SK-N-SH (cell line): ENCODE measurements around the gene KIF1A. TPM values are rescaled to one million over a fixed set of nuclear protein-coding genes. Genes with fewer than 3 reads are reported as not detected.

Source experiments
- CTCF ChIA-PET: fragments of 300-600, 350-600 bp; formaldehyde crosslinking; extraction: SDS; loops from one replicate; lab custom pipeline; 2021; lab: Yijun Ruan, JAX
- POLR2A ChIA-PET: fragments of 350-600 bp; sonication (Branson Sonifier 250); formaldehyde crosslinking; extraction: SDS; loops from one replicate; lab custom pipeline; 2020; ENCODE audit warnings: antibody characterized with exemption, inconsistent platforms; lab: Yijun Ruan, JAX
- DNase-seq: peaks from one replicate; pipeline ENCODE4 v3.0.0; 2012
- H2AFZ ChIP-seq: fragments of 200-600 bp; sonication (generic); 2 replicates; pipeline ENCODE4 v1.8.1; 2016; ENCODE audit warnings: antibody characterized with exemption, mild to moderate bottlenecking, low read depth
- H3F3A ChIP-seq: fragments of 200-600 bp; sonication (generic); replicated peaks from 2 replicates; pipeline ENCODE3; 2016; ENCODE audit warnings: antibody characterized with exemption, mild to moderate bottlenecking; ENCODE audit not compliant: insufficient read depth
- H3K27ac ChIP-seq, 2 experiments: fragments of 200-500 bp in 1 of 2; fragments of 200-600 bp in 1 of 2; sonication (Bioruptor generic) in 1 of 2; sonication (generic), shearing (Covaris generic) in 1 of 2; 2 replicates each; pipeline versions ENCODE4 v1.5.1 to v1.6.1; 2014 to 2016; ENCODE audit warnings: low read depth in 2 of 2, inconsistent platforms in 1 of 2, low read length in 1 of 2, mild to moderate bottlenecking in 1 of 2, mixed read lengths in 1 of 2
- H3K27me3 ChIP-seq: fragments of 200-600 bp; sonication (generic), shearing (Covaris generic); 2 replicates; pipeline ENCODE4 v1.6.1; 2016; ENCODE audit warnings: mixed run types; ENCODE audit not compliant: insufficient read depth
- H3K36me3 ChIP-seq, 2 experiments: fragments of 200-500 bp in 1 of 2; fragments of 200-600 bp in 1 of 2; sonication (Bioruptor generic) in 1 of 2; sonication (generic) in 1 of 2; replicated peaks in 1 of 2; 2 replicates each; pipeline versions ENCODE3 to v1.5.1; 2014 to 2016; ENCODE audit warnings: low read length in 1 of 2, mild to moderate bottlenecking in 1 of 2; ENCODE audit not compliant: insufficient read depth in 2 of 2, control insufficient read depth in 1 of 2
- H3K4me1 ChIP-seq, 2 experiments: fragments of 200-500 bp in 1 of 2; fragments of 200-600 bp in 1 of 2; sonication (Bioruptor generic) in 1 of 2; sonication (generic), shearing (Covaris generic) in 1 of 2; 2 replicates each; pipeline versions ENCODE4 v1.5.1 to v1.6.1; 2014 to 2016; ENCODE audit warnings: low read depth in 1 of 2, low read length in 1 of 2, mixed run types in 1 of 2; ENCODE audit not compliant: insufficient read depth in 2 of 2, control insufficient read depth in 1 of 2
- H3K4me2 ChIP-seq: fragments of 200-600 bp; sonication (generic), shearing (Covaris generic); 2 replicates; pipeline ENCODE4 v1.6.1; 2017; ENCODE audit warnings: mixed run types
- H3K4me3 ChIP-seq, 2 experiments: fragments of 200-500 bp in 1 of 2; fragments of 200-600 bp in 1 of 2; sonication (Bioruptor generic) in 1 of 2; sonication (generic), shearing (Covaris generic) in 1 of 2; 2 replicates each; pipeline versions ENCODE4 v1.5.1 to v1.8.1; 2014 to 2016; ENCODE audit warnings: low read depth in 2 of 2, inconsistent platforms in 1 of 2, low read length in 1 of 2, mild to moderate bottlenecking in 1 of 2, mixed read lengths in 1 of 2, moderate library complexity in 1 of 2
- H3K79me2 ChIP-seq: fragments of 200-600 bp; sonication (generic); 2 replicates; pipeline ENCODE4 v1.8.1; 2017; ENCODE audit warnings: mild to moderate bottlenecking; ENCODE audit not compliant: insufficient read depth
- H3K9ac ChIP-seq: fragments of 200-600 bp; sonication (generic); 2 replicates; pipeline ENCODE4 v1.6.1; 2017; ENCODE audit warnings: mixed run types
- H3K9me2 ChIP-seq: fragments of 200-600 bp; sonication (generic); 2 replicates; pipeline ENCODE4 v1.6.1; 2017; ENCODE audit warnings: mixed run types
- H3K9me3 ChIP-seq: fragments of 200-600 bp; sonication (generic); 2 replicates; pipeline ENCODE4 v1.6.1; 2017; ENCODE audit warnings: mixed run types, mild to moderate bottlenecking, moderate library complexity
- H4K20me1 ChIP-seq: fragments of 200-600 bp; sonication (generic); 2 replicates; pipeline ENCODE4 v1.6.1; 2017; ENCODE audit warnings: mild to moderate bottlenecking, mixed run types; ENCODE audit not compliant: insufficient read depth
- CHD2 ChIP-seq: fragments of 150-350 bp; IDR thresholded peaks from 2 replicates; pipeline ENCODE4 v1.6.1; 2018; ENCODE audit warnings: low read length; ENCODE audit not compliant: partially characterized antibody
- EP300 ChIP-seq, 2 experiments: IDR thresholded peaks; 2 replicates each; pipeline versions ENCODE4 v1.4.0 to v1.6.1; 2012; ENCODE audit warnings: borderline replicate concordance in 1 of 2, low read depth in 1 of 2, low read length in 1 of 2
- EZH2phosphoT487 ChIP-seq: fragments of 200-600 bp; sonication (generic); IDR thresholded peaks from 2 replicates; pipeline ENCODE4 v1.6.1; 2017; ENCODE audit warnings: low read depth, mixed run types, mild to moderate bottlenecking, antibody characterized with exemption, moderate library complexity, borderline replicate concordance
- FOSL2 ChIP-seq: IDR thresholded peaks from 2 replicates; pipeline ENCODE4 v1.4.0; 2012; ENCODE audit warnings: low read depth, mild to moderate bottlenecking, moderate library complexity, borderline replicate concordance
- FOXJ3 ChIP-seq: sonication (generic); formaldehyde crosslinking; IDR thresholded peaks from 2 replicates; pipeline ENCODE4 v1.5.1; 2020; ENCODE audit warnings: mild to moderate bottlenecking, missing genetic modification reagents
- FOXM1 ChIP-seq: IDR thresholded peaks from 2 replicates; pipeline ENCODE4 v1.4.0; 2012; ENCODE audit warnings: low read depth, mild to moderate bottlenecking
- GABPA ChIP-seq: IDR thresholded peaks from 2 replicates; pipeline ENCODE4 v1.4.0; 2012; ENCODE audit warnings: low read depth, mild to moderate bottlenecking
- IRF3 ChIP-seq: fragments of 150-350 bp; IDR thresholded peaks from 2 replicates; pipeline ENCODE4 v1.6.1; 2016; ENCODE audit warnings: mild to moderate bottlenecking, low read depth, low read length
- NFIC ChIP-seq: IDR thresholded peaks from 2 replicates; pipeline ENCODE4 v1.4.0; 2012; ENCODE audit warnings: borderline replicate concordance
- RAD21 ChIP-seq: IDR thresholded peaks from 2 replicates; pipeline ENCODE4 v1.6.1; 2012; ENCODE audit warnings: mild to moderate bottlenecking, low read length
- RCOR1 ChIP-seq: fragments of 150-350 bp; IDR thresholded peaks from 2 replicates; pipeline ENCODE4 v1.6.1; 2017; ENCODE audit warnings: antibody characterized with exemption, low read length
- REST ChIP-seq: IDR thresholded peaks from 2 replicates; pipeline ENCODE4 v1.6.1; 2012; ENCODE audit warnings: mild to moderate bottlenecking, low read depth, low read length, moderate library complexity
- RFX5 ChIP-seq: IDR thresholded peaks from 2 replicates; pipeline ENCODE4 v1.6.1; 2012; ENCODE audit warnings: mild to moderate bottlenecking, improper control_type of control experiment, low read length
- ZBTB33 ChIP-seq: IDR thresholded peaks from 2 replicates; pipeline ENCODE4 v1.4.0; 2012; ENCODE audit warnings: low read depth, borderline replicate concordance
- WGBS: methylation state at CpG from one replicate; pipeline ENCODE4 v1.1.6; 2017; ENCODE audit warnings: low lambda C conversion rate; 5-methylcytosine and 5-hydroxymethylcytosine counted together
- polyA plus RNA-seq, 3 experiments: library from polyadenylated mRNA; depleted of rRNA; stranded (reverse); fragments of >200 nt; gene quantifications; 2 replicates each; pipeline ENCODE4 v1.2.3, GENCODE V29; 2012
- TF ChIP-seq, protein P1 (sequence below): IDR thresholded peaks from 2 replicates; pipeline ENCODE4 v1.4.0; 2012; ENCODE audit warnings: low read depth
- TF ChIP-seq, protein P2 (sequence below): fragments of 200-600 bp; sonication (generic); IDR thresholded peaks from 2 replicates; pipeline ENCODE4 v1.6.1; 2017; ENCODE audit warnings: antibody characterized with exemption, mild to moderate bottlenecking, moderate library complexity

KIF1A gene
- polyA plus RNA-seq, 1 of the 3 experiments (the other 2 are of a cell fraction): 0.21 TPM

DNA sequence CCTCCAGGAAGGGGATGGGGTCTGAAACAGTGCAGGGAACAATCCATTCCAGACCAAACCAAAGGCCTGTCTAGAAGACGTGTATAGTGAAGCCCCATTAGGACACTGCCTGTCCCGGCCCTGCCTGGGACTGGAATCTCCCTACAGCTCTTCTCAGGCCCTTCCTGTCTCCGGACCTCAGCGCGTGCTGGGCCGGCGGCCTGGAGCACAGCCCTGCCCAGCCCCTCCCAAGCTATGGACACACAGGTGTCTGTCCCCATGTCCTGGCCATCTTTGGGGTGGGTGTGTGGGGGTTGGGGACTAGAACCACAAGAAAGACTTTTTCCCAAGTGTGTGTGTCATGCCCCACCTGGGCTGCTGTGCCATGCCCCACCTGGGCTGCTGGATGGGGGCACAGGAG, 51.8 kb downstream of the KIF1A start (continued):
- TF ChIP-seq ZBTB33 (no peak), FOXJ3 (CRISPR knock-in tag) (no peak), REST (no peak), GABPA (no peak)

- WGBS: 40% methylated on average over 1 of the region's 5 CpGs
- Histone ChIP-seq H3K4me3 (no peak overlapping the region), H3K4me1 (no peaks in the 10 kb centered on the region; a peak in 1 of 4 replicates), H3K4me2 (no peak overlapping the region), H2AFZ (no peak overlapping the region), H3K27ac (no peak overlapping the region), H3K9me2 (no peaks in the 10 kb centered on the region), H3K36me3 (no peaks in the 10 kb centered on the region), H3K79me2 (no peaks in the 10 kb centered on the region), H3F3A (no peaks in the 10 kb centered on the region), H3K9ac (no peak overlapping the region), H3K9me3 (no peaks in the 10 kb centered on the region), H3K27me3 (no peaks in the 10 kb centered on the region), H4K20me1 (no peaks in the 10 kb centered on the region)
- ChIA-PET CTCF (interaction anchor here (0.6 to 1.0 kb wide), 2 partner anchors 73 to 535 kb away, joined by 4 read pairs; no protein-coding TSS in a partner anchor), POLR2A (no interaction called here)
- DNase-seq: no peak
- TF ChIP-seq, protein P1, sequence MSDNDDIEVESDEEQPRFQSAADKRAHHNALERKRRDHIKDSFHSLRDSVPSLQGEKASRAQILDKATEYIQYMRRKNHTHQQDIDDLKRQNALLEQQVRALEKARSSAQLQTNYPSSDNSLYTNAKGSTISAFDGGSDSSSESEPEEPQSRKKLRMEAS: no peak
- TF ChIP-seq CHD2: no peak
- no peak for TF ChIP-seq RAD21
- no peak for TF ChIP-seq FOXM1
- TF ChIP-seq EP300 (IDR thresholded peaks at IDR 0.05; ENCODE audit: borderline replicate concordance in 1 of 2, low read depth in 1 of 2, low read length in 1 of 2): no peak
- TF ChIP-seq REST: no peak
- no peak for TF ChIP-seq NFIC
- TF ChIP-seq IRF3: no peak
- TF ChIP-seq EZH2phosphoT487: no peak
- TF ChIP-seq RCOR1: no peak
- TF ChIP-seq, protein P2, sequence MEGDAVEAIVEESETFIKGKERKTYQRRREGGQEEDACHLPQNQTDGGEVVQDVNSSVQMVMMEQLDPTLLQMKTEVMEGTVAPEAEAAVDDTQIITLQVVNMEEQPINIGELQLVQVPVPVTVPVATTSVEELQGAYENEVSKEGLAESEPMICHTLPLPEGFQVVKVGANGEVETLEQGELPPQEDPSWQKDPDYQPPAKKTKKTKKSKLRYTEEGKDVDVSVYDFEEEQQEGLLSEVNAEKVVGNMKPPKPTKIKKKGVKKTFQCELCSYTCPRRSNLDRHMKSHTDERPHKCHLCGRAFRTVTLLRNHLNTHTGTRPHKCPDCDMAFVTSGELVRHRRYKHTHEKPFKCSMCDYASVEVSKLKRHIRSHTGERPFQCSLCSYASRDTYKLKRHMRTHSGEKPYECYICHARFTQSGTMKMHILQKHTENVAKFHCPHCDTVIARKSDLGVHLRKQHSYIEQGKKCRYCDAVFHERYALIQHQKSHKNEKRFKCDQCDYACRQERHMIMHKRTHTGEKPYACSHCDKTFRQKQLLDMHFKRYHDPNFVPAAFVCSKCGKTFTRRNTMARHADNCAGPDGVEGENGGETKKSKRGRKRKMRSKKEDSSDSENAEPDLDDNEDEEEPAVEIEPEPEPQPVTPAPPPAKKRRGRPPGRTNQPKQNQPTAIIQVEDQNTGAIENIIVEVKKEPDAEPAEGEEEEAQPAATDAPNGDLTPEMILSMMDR: no peak
- TF ChIP-seq RFX5: no peak
- TF ChIP-seq FOSL2: no peak
Observed at GRCh38 chr2:240767341-240767740, 52.7 kb downstream of the KIF1A start.
